SU-DHL-6 (cell line): ENCODE data around the gene FGF7.

Source experiments
- H2AFZ ChIP-seq: fragments of 200-600 bp; sonication (generic); 2 replicates; pipeline ENCODE4 v1.6.1; 2014; ENCODE audit warnings: low read depth, mild to moderate bottlenecking, moderate library complexity, mixed read lengths, antibody characterized with exemption, low read length; ENCODE audit not compliant: severe bottlenecking
- H3F3A ChIP-seq: fragments of 200-600 bp; shearing (Covaris generic); 2 replicates; pipeline ENCODE4 v1.6.0; 2016; ENCODE audit warnings: antibody characterized with exemption, mild to moderate bottlenecking; ENCODE audit not compliant: insufficient read depth
- H3K27ac ChIP-seq: fragments of 200-600 bp; sonication (generic); 2 replicates; pipeline ENCODE4 v1.5.1; 2016; ENCODE audit warnings: low read depth, mild to moderate bottlenecking, low read length, moderate library complexity, mixed read lengths
- H3K27me3 ChIP-seq: fragments of 200-600 bp; sonication (generic), shearing (Covaris generic); 2 replicates; pipeline ENCODE4 v1.6.0; 2014; ENCODE audit warnings: mild to moderate bottlenecking, low read length
- H3K36me3 ChIP-seq: fragments of 200-600 bp; sonication (generic); 2 replicates; pipeline ENCODE4 v1.6.1; 2014; ENCODE audit warnings: mild to moderate bottlenecking, low read length, mixed read lengths
- H3K4me2 ChIP-seq: fragments of 300-600, 200-600 bp; shearing (Covaris generic), sonication (generic); 2 replicates; pipeline ENCODE4 v1.6.0; 2014; ENCODE audit warnings: low read length, low read depth, mild to moderate bottlenecking; ENCODE audit not compliant: poor library complexity, severe bottlenecking
- H3K4me3 ChIP-seq: fragments of 200-600 bp; sonication (generic); 2 replicates; pipeline ENCODE4 v1.5.1; 2014; ENCODE audit warnings: antibody characterized with exemption, low read length, mild to moderate bottlenecking, mixed read lengths; ENCODE audit not compliant: insufficient read depth, poor library complexity, severe bottlenecking
- H3K79me2 ChIP-seq: fragments of 200-600 bp; sonication (generic); 2 replicates; pipeline ENCODE4 v1.6.1; 2014; ENCODE audit warnings: mild to moderate bottlenecking, low read length, moderate library complexity; ENCODE audit not compliant: insufficient read depth
- H3K9ac ChIP-seq: fragments of 200-600 bp; sonication (generic); 2 replicates; pipeline ENCODE4 v1.7.0; 2014; ENCODE audit warnings: mild to moderate bottlenecking, low read length
- H3K9me2 ChIP-seq: fragments of 200-600 bp; sonication (generic); replicated peaks from 2 replicates; pipeline ENCODE4 v1.6.1; 2014; ENCODE audit warnings: low read length; ENCODE audit not compliant: insufficient read depth
- H3K9me3 ChIP-seq: fragments of 200-600 bp; sonication (generic); 2 replicates; pipeline ENCODE4 v1.6.1; 2014; ENCODE audit warnings: low read length, mixed read lengths; ENCODE audit not compliant: insufficient read depth
- H4K20me1 ChIP-seq: fragments of 200-600 bp; sonication (generic); 2 replicates; pipeline ENCODE4 v1.6.1; 2014; ENCODE audit warnings: low read depth, mild to moderate bottlenecking, antibody characterized with exemption, low read length, moderate library complexity, mixed read lengths
- CTCF ChIP-seq: fragments of 200-600 bp; sonication (generic); IDR thresholded peaks from one replicate; pipeline ENCODE4 v1.5.1; 2017; ENCODE audit warnings: antibody characterized with exemption, mild to moderate bottlenecking, low read length, moderate library complexity; ENCODE audit not compliant: insufficient read depth, poor library complexity, severe bottlenecking
- EZH2phosphoT487 ChIP-seq: fragments of 200-600 bp; sonication (generic), shearing (Covaris generic); conservative IDR thresholded peaks from 2 replicates; pipeline ENCODE4 v1.6.1; 2018; ENCODE audit warnings: mild to moderate bottlenecking, antibody characterized with exemption, low read length, moderate library complexity, mixed read lengths

The FGF7 gene

GRCh38 chr15:49415149-49415548, 7.9 kb upstream of the FGF7 start:
- Histone ChIP-seq H3K79me2 (no peaks in the 10 kb centered on the region), H3K9me2 (no peaks in the 10 kb centered on the region), H3K36me3 (no peaks in the 10 kb centered on the region), H2AFZ (no peak overlapping the region), H3K9ac (no peak overlapping the region), H3K4me2 (no peak overlapping the region), H3K9me3 (no peaks in the 10 kb centered on the region), H3K4me3 (no peak overlapping the region), H3K27ac (no peak overlapping the region), H3F3A (no peaks in the 10 kb centered on the region), H3K27me3 (no peaks in the 10 kb centered on the region), H4K20me1 (no peaks in the 10 kb centered on the region)
- TF ChIP-seq EZH2phosphoT487: no peak
- TF ChIP-seq CTCF: no peak

GRCh38 chr15:49415638-49416037, 7.4 kb upstream of the FGF7 start:
- no peaks in the 10 kb centered on the region for H4K20me1 ChIP-seq
- H3K27me3 ChIP-seq: no peaks in the 10 kb centered on the region
- no peaks in the 10 kb centered on the region for H3K36me3 ChIP-seq
- H3K9ac ChIP-seq: no peak overlapping the region
- no peaks in the 10 kb centered on the region for H3K9me3 ChIP-seq
- no peak overlapping the region for H3K27ac ChIP-seq
- H3K4me3 ChIP-seq: no peak overlapping the region
- H3K4me2 ChIP-seq: no peak overlapping the region
- no peaks in the 10 kb centered on the region for H3F3A ChIP-seq
- H3K9me2 ChIP-seq: no peaks in the 10 kb centered on the region
- TF ChIP-seq EZH2phosphoT487 (no peak), CTCF (no peak)
- no peak overlapping the region for H2AFZ ChIP-seq
- no peaks in the 10 kb centered on the region for H3K79me2 ChIP-seq

- no peaks in the 10 kb centered on the region for H4K20me1 ChIP-seq
- no peak overlapping the region for H3K27ac ChIP-seq
- no peaks in the 10 kb centered on the region for H3K27me3 ChIP-seq
- no peaks in the 10 kb centered on the region for H3K9me3 ChIP-seq
- H2AFZ ChIP-seq: no peak overlapping the region
- H3K4me2 ChIP-seq: no peak overlapping the region
- no peaks in the 10 kb centered on the region for H3K79me2 ChIP-seq
- no peaks in the 10 kb centered on the region for H3F3A ChIP-seq
- no peaks in the 10 kb centered on the region for H3K9me2 ChIP-seq
- H3K4me3 ChIP-seq: no peak overlapping the region
- H3K9ac ChIP-seq: no peak overlapping the region
- TF ChIP-seq EZH2phosphoT487 (no peak), CTCF (no peak)
- H3K36me3 ChIP-seq: no peaks in the 10 kb centered on the region
Observed at GRCh38 chr15:49418811-49419210, 4.2 kb upstream of the FGF7 start.

- Histone ChIP-seq H3K79me2 (no peaks in the 10 kb centered on the region), H4K20me1 (no peaks in the 10 kb centered on the region), H3K4me2 (peak overlapping the region; percentile 52), H3K4me3 (no peak overlapping the region), H2AFZ (peak overlapping the region; percentile 70), H3K9me3 (no peaks in the 10 kb centered on the region), H3K27me3 (no peaks in the 10 kb centered on the region), H3K9me2 (no peaks in the 10 kb centered on the region), H3F3A (no peaks in the 10 kb centered on the region), H3K36me3 (no peaks in the 10 kb centered on the region), H3K27ac (no peak overlapping the region), H3K9ac (no peak overlapping the region)
- TF ChIP-seq CTCF: peak; percentile 71
- TF ChIP-seq EZH2phosphoT487: no peak
Observed at GRCh38 chr15:49421991-49422390, 1.1 kb upstream of the FGF7 start.
